GM21367 (cell line): ENCODE results near the gene RSPRY1.

Experiments
- ATAC-seq: cut with Tn5 transposase; IDR thresholded peaks from one replicate; pipeline ENCODE4 v1.9.1; 2021; ENCODE audit not compliant: unreplicated experiment

Gene RSPRY1

DNA sequence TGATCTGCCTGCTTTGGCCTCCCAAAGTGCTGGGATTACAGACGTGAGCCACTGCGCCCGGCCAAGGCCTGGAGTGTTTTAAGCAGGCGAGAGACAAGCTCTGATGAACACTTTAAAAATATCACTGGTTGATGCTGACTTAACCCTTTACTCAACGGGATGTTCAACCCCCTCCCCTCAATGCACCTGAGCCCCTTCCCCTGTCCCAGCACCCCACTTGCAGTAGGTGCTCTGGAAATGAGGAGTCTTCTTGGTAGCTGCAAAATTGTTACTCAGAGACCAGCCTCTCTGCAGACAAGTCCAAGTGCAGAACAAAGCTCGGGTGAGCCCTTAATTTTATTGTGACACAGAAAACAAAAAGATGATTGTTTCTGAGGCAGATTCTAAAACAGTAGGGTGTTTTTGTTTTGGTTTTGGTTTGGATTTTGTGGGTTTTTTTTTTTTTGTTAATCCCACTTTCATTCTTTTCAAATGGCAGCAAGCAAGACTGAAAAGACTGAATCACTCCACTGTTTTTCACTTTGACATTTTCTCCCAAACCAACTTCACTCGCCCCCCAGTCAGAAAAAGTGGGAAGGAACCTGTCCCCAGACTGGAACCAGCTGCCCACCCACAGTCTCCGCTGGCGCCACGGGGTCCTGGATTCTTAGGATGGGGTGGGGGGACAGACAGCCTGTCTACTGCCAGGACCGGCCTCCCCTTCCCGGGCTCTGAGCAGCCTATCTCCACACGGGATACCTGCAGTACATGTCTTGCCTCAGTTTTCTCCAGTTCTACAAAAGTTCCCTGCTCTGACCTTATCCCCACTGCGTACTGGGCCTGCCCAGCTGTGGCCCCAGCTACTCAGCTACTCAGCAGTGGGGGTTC is 103.5 kb downstream of the RSPRY1 start:
- no peak for ATAC-seq
